Prostate gland (tissue), 2 donors: ENCODE measurements around the gene UBAC2.

Source experiments
- CTCF ChIP-seq, 4 experiments: fragments of 200-600 bp in 2 of 4; fragments of 450-650 bp in 2 of 4; sonication (generic) in 2 of 4; IDR thresholded peaks; 1 replicate in 3 of 4; 2 replicates in 1 of 4; pipeline ENCODE4 v1.5.1; 2016 to 2019; ENCODE audit warnings: antibody characterized with exemption in 4 of 4, mild to moderate bottlenecking in 2 of 4, moderate library complexity in 2 of 4
- POLR2A ChIP-seq: fragments of 450-650 bp; IDR thresholded peaks from one replicate; pipeline ENCODE4 v1.6.1; 2016; ENCODE audit warnings: antibody characterized with exemption, mild to moderate bottlenecking

- TF ChIP-seq CTCF (IDR thresholded peaks at IDR 0.05) (no peak), POLR2A (no peak)
Observed at GRCh38 chr13:99335603-99336002, 134.9 kb downstream of the UBAC2 start.
